Activated CD4-positive, alpha-beta T cell treated with anti-CD3 and anti-CD28 coated beads for 48 hours (primary cell): ENCODE results near the gene OGFOD3.
"Not testable (repeated sequence)": the region's sequence is repeated elsewhere in the genome, so short reads cannot be mapped to it uniquely, and the experiment has no call there.

Experiments used
- DNase-seq: peaks from one replicate; pipeline ENCODE4 v3.0.0-alpha.2; 2020

The OGFOD3 gene

GRCh38 chr17:82349287-82349701 lies 69.1 kb downstream of the OGFOD3 start:
- no peak for DNase-seq

GRCh38 chr17:82348866-82349265 lies 69.5 kb downstream of the OGFOD3 start:
- DNase-seq = no peak

GRCh38 chr17:82348434-82348833 lies 70.0 kb downstream of the OGFOD3 start:
- no peak for DNase-seq

- not testable (repeated sequence) for DNase-seq
Measured at GRCh38 chr17:82347994-82348393, 70.4 kb downstream of the OGFOD3 start.

- no peak for DNase-seq
Measured at GRCh38 chr17:82346342-82347300, 71.8 kb downstream of the OGFOD3 start.

GRCh38 chr17:82345151-82345976 lies 73.0 kb downstream of the OGFOD3 start:
- no peak for DNase-seq

GRCh38 chr17:82344175-82344907 lies 74.0 kb downstream of the OGFOD3 start:
- DNase-seq = no peak

- DNase-seq = no peak
Measured at GRCh38 chr17:82343560-82343959, 74.8 kb downstream of the OGFOD3 start.

- DNase-seq = no peak
Measured at GRCh38 chr17:82342361-82343079, 75.9 kb downstream of the OGFOD3 start.

- DNase-seq = no peak
Measured at GRCh38 chr17:82339634-82340580, 78.5 kb downstream of the OGFOD3 start.
